NCI-H446 treated with DMSO at 0.1 percent for 48 hours (cell line): Measurements from ENCODE around the gene DNAL4.
A peak's percentile ranks its signal among the peaks of the same experiment; 100 is the strongest.

Source experiments
- DNase-seq: peaks from one replicate; lab custom pipeline; 2025; lab: John Stamatoyannopoulos, UW

DNAL4 gene

GRCh38 chr22:38740116-38740723 is 53.7 kb downstream of the DNAL4 start:
- no peak for DNase-seq

DNA sequence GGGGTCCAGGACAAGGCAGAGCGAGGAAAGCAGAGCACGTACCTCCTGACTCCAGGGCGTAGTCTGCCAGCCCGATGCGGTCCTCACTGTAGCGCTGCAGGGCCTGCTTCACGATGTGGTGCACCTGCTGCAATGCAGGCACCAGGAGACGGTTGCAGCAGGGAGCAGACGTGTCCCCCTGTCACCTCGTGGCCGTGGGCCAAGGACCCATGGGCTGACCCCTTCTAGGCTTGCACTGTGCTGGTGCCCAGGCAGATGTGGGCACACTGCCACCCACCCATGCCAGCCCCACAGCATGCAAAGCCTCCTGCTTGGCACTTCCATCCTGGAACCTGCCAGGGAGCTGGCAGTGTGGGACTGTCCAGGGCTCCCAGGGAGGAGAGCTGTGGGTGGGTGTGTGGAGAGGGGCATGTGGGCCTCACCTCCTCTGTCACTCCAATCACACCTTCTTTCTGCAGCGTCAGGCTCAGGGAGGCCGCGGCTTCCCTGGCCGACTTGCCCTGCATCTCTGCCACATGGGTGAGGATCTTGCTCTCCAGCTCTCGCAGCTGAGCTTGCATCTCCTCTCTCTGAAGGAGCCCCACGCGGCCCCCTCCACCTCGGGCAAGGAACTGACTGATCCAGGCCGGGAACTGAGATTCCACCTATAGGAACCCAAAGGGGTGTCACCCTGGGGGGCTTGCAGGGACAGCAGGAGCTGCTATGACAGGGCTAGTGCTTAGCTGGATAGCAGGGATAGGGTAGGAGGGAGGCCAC is 54.5 kb downstream of the DNAL4 start:
- DNase-seq = no peak

DNA sequence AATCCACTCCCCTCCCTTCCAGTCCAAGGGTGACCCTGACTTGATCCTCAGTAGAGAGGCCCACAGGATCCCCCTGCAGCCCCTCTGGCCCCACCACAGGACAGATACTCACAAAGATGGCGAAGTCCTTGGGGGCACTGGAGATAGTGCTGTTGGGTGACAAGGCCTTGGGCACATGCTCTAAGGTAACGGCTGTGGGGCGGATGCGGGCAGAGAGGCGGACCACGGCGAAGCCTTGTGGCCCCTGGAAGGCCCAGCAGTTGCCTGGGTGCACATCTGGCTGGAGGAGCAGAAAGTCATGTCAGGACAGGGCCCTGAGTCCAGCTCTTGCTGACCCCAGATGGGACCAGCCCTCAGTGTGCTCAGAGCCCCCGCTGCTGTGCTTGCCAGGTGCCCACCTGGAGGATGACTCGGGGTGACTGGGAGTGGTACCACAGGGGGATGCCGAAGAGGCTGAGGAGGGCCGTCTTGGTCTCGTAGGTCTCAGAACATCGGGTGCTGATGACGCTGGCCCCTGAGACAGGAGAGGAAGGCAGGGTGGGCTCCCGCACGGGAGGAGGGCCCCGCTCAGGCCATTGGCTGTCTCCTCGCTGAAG is 55.4 kb downstream of the DNAL4 start:
- DNase-seq = no peak

- DNase-seq = no peak
Measured at GRCh38 chr22:38737302-38738060, 56.5 kb downstream of the DNAL4 start.

- DNase-seq = no peak
Measured at GRCh38 chr22:38736257-38736570, 57.7 kb downstream of the DNAL4 start.

DNA sequence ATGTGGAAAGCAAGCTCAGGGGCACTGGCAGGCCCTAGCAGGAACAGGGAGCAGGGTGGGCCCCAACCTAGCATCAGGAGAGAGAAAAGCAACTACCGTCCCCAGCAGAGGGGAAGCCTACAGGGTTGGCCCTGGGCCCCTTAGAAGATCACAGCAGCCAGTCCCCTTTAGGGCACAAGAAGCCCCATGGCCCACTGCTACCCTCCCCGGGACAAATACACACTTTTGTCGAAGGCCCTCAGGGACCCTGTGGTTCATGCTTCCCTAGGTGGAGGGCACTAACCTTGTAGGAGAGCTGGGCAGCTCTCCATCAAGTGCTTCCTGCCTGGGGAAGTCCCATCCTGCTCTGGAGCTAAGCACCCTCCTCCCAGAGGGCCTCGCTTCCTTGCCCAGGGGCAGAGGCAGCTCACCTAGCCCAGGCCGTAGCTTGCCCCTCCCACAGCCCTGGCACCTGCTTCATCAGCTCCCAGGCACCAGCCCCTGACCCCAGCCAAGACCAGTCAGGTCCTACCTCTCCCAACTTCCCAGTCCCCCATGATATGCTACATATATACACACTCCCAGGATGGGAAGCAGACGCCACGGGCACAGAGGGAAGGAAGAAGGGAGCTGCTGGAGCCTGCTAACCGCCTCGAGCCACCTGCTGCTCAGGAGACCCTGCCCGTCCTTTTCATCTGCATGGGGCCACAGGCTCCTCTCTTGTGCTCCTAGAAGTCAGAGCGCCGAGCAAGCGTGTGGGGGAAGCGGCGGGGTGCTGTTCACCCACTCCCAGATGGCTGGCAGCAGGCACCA is 58.3 kb downstream of the DNAL4 start:
- DNase-seq = no peak

DNA sequence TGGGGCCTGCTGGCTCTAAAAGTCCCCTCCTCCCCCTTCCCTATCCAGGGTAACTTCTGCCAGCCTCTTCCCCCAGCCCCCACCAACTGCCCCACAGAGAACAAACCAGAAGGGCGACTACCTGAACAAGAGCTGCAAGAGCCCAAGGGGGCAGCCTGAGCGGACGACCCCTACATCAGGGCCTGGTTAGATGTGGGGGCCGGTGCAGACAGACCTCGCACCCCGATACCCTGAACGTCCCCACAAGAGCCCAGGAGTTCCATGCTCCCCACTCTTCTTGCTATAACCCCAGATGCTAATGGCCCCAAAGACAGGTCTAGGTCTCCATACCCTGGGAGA is 58.8 kb downstream of the DNAL4 start:
- no peak for DNase-seq

- no peak for DNase-seq
Measured at GRCh38 chr22:38734421-38735100, 59.4 kb downstream of the DNAL4 start.

GRCh38 chr22:38733724-38734381 is 60.1 kb downstream of the DNAL4 start:
- DNase-seq = peak; percentile 87

- DNase-seq = no peak
Measured at GRCh38 chr22:38733329-38733723, 60.6 kb downstream of the DNAL4 start.

- no peak for DNase-seq
Measured at GRCh38 chr22:38732251-38732815, 61.6 kb downstream of the DNAL4 start.

- no peak for DNase-seq
Measured at GRCh38 chr22:38731703-38732161, 62.2 kb downstream of the DNAL4 start.

DNA sequence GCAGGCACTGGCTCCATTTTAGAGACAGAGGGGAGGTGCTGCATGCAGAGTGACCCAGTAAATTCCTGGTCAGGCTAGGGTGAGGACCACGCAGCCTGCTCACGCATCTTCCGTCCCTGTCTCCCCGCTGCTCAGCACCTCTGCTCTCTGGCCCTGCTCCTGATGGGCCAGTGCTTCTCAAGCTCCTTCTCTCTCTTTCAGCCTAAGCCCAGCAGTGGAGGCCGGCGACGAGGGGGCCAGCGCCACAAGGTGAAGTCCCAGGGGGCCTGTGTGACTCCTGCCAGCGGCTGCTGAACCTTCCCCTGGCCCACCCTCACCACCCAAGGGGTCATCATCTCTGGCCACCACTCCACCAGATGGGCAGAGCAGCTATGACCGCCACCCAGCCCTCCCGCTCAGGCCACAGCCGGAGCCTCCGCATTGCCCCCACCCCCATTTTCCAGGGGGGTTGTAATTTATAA is 63.5 kb downstream of the DNAL4 start:
- no peak for DNase-seq

- no peak for DNase-seq
Measured at GRCh38 chr22:38729946-38730345, 64.0 kb downstream of the DNAL4 start.

- DNase-seq = no peak
Measured at GRCh38 chr22:38728871-38729796, 64.8 kb downstream of the DNAL4 start.
